Omental fat pad (tissue), 4 donors: ENCODE data around the gene SLMAP. TPM values are rescaled to one million over a fixed set of nuclear protein-coding genes. Genes with fewer than 3 reads are reported as not detected.

Source experiments
- ATAC-seq: fragments of 150-250 bp; one replicate; pipeline ENCODE4 v1.9.1; 2016; ENCODE audit warnings: mild to moderate bottlenecking, moderate library complexity; ENCODE audit not compliant: low FRiP score
- DNase-seq: peaks from one replicate; pipeline ENCODE4 v3.0.0-alpha.2; 2019; ENCODE audit warnings: low spot score
- CTCF ChIP-seq, 3 donors: fragments of 450-650 bp; IDR thresholded peaks; one replicate each; pipeline ENCODE4 v1.5.1; 2016 to 2017; ENCODE audit warnings: antibody characterized with exemption in 3 of 3, mild to moderate bottlenecking in 3 of 3, moderate library complexity in 2 of 3
- total RNA-seq, 4 donors: library from RNA; depleted of rRNA; stranded (reverse); fragments of >200 nt; gene quantifications; one replicate each; pipeline ENCODE4 v1.1.0, GENCODE V29; 2016

The SLMAP gene
- total RNA-seq, 4 donors from 2014 or later: 42.7 to 72.7 (median 47.1) TPM

- no peak for DNase-seq
- ATAC-seq: no peak
- no peak for TF ChIP-seq CTCF (IDR thresholded peaks at IDR 0.05)
Observed at GRCh38 chr3:57718118-57718517, 38.0 kb upstream of the SLMAP start.

GRCh38 chr3:57726397-57726796, 29.7 kb upstream of the SLMAP start:
- no peak for TF ChIP-seq CTCF (IDR thresholded peaks at IDR 0.05)
- no peak for ATAC-seq
- no peak for DNase-seq

- TF ChIP-seq CTCF (IDR thresholded peaks at IDR 0.05): no peak
- ATAC-seq: no peak
- DNase-seq: no peak
Observed at GRCh38 chr3:57727106-57727505, 29.0 kb upstream of the SLMAP start.

- no peak for TF ChIP-seq CTCF (IDR thresholded peaks at IDR 0.05)
- no peak for ATAC-seq
- no peak for DNase-seq
Observed at GRCh38 chr3:57729334-57730045, 26.6 kb upstream of the SLMAP start.

- ATAC-seq: no peak
- DNase-seq: no peak
- no peak for TF ChIP-seq CTCF (IDR thresholded peaks at IDR 0.05)
Observed at GRCh38 chr3:57730682-57731081, 25.4 kb upstream of the SLMAP start.

- TF ChIP-seq CTCF (IDR thresholded peaks at IDR 0.05): no peak
- DNase-seq: no peak
- ATAC-seq: no peak
Observed at GRCh38 chr3:57731311-57731710, 24.8 kb upstream of the SLMAP start.

GRCh38 chr3:57733790-57734189, 22.3 kb upstream of the SLMAP start:
- no peak for ATAC-seq
- no peak for DNase-seq
- no peak for TF ChIP-seq CTCF (IDR thresholded peaks at IDR 0.05)
